Fibroblast of skin of right biceps (primary cell): ENCODE data around the gene PNMA3.
A peak's percentile ranks its signal among the peaks of the same experiment; 100 is the strongest.
"Not testable (repeated sequence)": the region's sequence is repeated elsewhere in the genome, so short reads cannot be mapped to it uniquely, and the experiment has no call there.

ENCODE experiments used
- DNase-seq: peaks from one replicate; pipeline ENCODE4 v3.0.0-alpha.2; 2013

The PNMA3 gene, protein sequence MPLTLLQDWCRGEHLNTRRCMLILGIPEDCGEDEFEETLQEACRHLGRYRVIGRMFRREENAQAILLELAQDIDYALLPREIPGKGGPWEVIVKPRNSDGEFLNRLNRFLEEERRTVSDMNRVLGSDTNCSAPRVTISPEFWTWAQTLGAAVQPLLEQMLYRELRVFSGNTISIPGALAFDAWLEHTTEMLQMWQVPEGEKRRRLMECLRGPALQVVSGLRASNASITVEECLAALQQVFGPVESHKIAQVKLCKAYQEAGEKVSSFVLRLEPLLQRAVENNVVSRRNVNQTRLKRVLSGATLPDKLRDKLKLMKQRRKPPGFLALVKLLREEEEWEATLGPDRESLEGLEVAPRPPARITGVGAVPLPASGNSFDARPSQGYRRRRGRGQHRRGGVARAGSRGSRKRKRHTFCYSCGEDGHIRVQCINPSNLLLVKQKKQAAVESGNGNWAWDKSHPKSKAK

DNA sequence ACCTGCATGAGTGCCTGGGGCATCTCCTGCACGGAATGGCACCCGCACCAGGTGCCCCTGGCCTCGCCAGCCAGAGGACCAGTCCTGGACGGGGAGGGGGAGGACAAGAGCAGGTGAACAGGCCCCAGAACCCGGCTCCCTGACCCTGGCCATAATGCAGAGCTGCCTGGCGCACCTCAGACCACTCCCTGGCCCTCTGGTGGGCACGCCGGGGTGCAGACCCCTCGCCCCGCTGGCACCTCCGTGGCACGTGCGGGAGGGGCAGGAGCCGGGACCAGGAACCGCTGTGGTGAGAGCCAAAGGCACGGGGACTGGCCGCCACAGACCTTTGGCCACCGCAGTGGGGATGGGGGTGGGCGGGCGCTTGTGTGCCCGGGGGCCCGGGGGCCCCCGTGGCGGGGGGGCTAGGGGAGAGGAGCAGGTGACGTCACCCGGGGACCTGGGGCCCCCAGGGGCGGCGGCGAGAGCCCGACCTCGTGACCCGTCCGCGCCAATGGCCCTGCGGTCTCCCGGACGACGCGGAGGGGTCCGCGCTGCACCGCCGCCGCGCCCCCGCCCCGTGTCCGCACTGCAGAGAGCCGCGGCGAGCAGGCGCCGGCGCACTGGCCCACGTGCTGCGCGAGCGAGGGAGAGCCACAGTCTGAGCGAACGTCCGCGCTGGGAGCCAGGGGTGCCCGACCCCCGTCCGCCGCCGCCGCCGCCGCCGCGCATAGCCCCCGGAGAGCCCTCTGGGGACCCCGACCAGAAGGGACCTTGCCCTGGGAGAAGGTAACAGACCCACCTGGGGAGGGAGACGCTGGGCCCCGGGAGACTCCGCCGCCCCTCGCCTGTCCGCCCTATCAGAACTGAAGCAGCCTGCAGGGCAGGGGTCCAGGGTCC, at the start of gene PNMA3:
Gene PNMA3 (plus strand): TSS at position 600 of the 879 bp plus-strand sequence. CDS start 586 bp downstream, outside the sequence.
- DNase-seq: no peak

DNA sequence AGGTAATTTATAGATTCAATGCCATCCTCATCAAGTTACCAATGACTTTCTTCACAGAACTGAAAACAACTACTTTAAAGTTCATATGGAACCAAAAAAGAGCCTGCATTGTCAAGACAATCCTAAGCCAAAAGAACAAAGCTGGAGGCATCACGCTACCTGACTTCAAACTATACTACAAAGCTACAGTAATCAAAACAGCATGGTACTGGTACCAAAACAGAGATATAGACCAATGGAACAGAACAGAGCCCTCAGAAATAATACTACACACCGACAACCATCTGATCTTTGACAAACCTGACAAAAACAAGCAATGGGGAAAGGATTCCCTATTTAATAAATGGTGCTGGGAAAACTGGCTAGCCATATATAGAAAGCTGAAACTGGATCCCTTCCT, 39.1 kb upstream of the PNMA3 start:
- DNase-seq: not testable (repeated sequence)

DNA sequence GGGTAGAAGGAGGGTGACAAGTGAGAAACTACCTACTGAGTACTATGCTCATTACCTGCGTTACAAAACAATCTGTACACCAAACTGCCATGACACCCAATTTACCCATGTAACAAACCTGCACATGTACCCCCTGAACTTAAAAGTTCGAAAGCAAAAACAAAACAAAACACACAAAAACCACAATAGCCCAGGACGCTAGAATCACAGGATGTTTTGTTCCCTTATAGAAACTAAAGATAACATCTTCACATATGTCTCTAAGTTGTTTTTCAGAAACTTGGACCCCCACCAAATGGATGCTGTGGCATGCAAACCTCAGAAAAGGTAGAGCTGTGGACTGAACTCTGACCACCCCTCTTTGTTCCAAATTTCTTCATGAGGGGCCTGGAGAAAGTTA, 37.1 kb upstream of the PNMA3 start:
- DNase-seq: no peak

DNA sequence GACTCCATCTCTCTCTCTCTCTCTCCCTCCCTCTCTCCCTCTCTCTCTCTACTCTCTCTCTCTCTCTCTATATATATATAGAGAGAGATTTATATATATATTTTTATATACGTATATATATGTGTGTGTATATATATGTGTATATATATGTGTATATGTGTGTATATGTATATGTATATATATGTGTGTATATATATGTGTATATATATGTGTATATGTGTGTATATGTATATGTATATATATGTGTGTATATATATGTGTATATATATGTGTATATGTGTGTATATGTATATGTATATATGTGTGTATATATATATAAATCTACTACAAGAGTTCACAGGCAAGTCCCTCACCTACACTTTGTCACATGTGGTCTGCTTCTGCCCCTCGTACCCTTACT, 29.8 kb upstream of the PNMA3 start:
- DNase-seq: not testable (repeated sequence)

DNA sequence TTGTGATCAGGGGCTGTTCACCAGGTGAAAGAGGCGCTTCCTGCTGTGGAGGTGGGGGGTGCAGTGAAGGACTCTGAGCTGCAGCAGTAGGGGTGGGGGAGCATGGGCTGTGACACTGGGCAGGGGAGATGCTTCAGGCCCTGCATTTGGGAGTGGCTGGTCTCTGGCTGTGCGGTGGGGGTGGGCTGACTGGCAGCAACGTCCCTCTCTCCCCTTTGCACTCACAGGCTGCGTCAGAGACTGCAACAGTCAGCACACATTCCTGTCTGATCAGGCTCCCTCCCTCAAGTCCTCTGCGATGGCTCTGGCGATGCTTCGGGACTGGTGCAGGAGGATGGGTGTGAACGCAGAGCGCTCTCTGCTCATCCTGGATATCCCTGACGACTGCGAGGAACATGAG, 27.8 kb upstream of the PNMA3 start:
- DNase-seq: not testable (repeated sequence)

DNA sequence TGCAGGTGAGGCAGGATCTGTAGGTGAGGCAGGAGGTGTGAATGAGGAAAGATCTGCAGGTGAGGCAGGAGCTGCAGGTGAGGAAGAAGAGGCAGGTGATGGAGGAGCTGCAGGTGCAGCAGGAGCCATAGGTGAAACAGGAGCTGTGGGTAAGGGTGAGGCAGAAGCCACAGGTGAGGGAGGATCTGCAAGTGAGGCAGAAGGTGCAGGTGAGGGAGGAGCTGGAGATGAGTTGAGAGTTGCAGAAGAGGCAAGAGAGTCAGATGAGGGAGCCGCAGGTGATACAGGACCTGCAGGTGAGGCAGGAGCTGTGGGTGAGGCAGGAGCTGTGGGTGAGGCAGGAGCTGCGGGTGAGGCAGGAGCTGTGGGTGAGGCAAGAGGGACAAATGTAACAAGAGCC, 27.1 kb upstream of the PNMA3 start:
- DNase-seq: no peak

DNA sequence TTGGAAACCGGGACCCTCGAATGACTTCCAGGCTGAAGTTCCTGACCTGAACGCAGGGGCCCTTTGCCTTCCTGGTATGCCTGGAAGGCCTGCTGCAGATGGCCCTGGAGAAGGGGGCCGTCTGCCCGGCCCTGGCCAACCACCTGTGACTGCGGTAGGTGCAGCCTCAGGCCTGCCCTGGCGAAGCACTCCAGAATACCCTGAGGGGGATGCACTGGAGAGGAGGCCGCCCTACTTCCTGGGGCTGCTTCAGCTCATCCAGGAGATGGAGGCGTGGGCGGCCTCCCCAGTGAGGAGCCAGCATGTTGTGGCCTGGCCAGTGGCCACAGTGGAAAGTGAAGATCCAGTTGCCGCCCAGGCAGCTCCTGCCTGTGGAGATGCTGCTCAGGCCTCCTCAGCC, 26.4 kb upstream of the PNMA3 start:
- no peak for DNase-seq

DNA sequence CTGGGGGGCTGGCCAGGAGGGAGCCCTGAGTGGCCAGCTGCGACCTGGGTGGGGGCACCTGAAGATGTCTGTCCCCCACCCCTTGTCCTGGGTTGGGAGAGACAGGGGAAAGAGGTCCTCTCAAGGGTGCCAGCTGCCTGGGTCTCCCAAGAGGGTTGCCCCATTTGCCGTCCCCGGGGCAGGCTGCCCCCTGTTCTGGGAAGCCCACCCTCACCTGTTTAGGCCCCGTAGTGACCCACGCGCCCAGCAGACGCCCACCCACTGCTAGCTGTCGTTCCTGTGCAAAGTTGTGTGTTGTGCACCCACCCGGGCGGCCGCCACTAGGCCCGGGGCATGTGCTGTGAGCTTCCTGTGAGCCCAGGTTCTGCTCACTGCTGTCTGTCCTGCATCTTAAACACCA, 25.5 kb upstream of the PNMA3 start:
- DNase-seq: no peak

DNA sequence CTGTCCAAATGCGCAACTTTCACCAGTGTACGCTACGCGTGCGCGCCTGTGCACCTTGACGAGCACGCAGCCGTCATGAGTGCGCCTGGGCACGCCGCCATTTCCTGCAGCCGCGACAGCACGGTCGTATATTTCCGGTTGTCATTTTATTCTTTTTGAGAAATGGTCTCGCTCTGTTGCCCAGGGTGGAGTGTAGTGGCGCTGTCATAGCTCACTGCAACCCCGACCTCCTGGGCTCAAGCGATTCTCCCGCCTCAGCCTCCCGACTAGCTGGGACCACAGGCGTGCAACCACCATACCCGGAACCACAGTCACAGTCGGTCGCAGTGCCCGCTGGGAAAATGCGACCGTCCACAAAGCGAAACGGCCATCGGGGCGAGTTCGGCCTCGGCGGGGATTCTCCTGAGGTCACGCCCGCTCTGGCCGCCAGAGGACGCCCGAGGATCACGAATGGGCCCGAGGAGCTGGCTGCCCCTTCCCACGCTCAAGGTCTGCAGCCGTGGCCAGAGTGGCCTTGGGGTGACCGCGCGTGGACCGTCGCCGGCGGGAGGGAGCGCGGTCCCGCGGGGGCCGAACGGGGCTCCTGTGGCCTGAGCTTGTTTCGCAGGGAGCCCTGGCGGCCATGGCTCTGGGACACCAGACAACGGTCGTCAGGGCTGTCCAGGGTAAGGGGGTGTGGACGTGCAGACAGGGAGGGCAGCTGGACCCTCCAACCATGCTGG, 23.7 kb upstream of the PNMA3 start:
- peak; percentile 59 for DNase-seq

DNA sequence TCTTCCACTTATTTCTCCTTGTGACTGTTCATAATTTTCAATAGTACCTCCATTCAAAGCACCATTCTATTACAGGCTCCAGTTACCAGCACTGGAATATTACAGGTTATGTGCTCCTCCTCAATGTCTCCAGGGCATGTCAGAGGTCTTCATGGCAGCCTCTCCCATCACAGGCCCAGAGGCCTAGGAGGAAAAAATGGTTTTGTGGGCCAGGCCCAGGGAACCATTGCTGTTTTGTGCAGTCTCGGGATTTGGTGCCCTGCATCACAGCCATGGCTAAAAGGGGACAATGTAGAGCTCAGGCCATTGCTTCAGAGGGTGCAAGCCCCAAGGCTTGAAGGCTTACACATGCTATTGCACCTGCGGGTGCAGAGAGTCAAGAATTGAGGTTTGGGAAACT, 7.2 kb upstream of the PNMA3 start:
- DNase-seq: no peak

DNA sequence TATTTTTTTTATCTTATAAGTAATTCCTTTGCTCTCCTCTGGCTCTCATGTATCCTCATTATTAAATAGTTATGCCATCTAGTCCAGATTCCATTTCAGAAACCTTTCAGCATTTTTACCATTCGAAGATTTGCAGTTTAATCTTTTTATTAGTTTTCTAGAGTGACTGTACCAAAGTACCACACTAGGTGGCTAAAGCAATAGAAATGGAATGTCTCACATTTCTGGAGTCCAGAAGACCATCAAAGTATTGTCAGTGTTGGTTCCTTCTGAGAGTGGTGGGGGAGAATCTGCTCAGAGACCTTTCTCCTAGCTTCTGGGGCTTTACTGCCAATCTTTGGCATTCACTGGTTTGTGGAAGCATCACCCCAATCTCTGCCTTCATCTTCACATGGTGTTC, 3.7 kb upstream of the PNMA3 start:
- no peak for DNase-seq

DNA sequence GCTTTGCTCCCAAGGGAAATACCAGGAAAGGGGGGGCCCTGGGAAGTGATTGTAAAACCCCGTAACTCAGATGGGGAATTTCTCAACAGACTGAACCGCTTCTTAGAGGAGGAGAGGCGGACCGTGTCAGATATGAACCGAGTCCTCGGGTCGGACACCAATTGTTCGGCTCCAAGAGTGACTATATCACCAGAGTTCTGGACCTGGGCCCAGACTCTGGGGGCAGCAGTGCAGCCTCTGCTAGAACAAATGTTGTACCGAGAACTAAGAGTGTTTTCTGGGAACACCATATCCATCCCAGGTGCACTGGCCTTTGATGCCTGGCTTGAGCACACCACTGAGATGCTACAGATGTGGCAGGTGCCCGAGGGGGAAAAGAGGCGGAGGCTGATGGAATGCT, 1.0 kb downstream of the PNMA3 start:
- DNase-seq: no peak

DNA sequence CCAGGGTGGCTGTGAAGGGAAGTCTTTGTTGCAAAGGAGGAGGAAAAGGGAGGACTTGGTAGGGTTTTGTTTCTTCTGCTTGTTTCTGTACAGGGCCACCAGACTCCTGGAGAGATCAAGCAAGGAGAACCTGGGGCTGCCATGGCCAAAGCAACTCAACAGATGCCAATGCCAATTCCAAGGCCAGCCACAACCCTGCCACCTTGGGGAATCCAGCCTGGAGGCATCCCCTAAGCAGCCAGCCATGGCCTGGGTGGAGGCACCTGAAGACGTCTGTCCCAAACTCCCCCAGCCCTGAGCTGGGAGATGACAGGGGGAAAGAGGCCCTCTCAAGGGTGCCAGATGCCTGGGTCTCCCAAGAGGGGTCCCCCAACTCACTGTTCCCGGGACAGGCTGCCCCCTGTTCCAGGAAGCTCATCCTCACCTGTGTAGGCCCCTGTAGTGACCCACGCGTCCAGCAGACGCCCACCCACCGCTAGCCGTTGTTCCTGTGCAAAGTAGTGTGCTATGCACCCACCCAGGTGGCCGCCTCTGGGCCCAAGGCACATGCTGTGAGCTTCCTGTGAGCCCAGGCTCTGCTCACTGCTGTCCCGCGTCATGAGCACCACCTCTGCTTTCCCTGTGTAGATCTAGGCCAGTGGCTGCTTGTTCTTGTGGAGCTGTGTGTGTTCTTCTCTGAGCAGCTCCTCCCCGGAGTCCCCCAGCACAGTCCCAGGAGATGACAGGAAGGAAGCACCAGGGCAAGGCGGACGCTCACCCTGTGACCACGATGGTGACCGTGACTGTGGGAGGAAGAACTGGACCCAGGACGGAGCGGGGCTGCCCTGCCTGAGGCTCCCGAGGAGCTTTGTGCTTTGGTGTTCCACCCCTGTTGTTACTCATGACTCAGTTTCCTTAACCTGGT, 3.2 kb downstream of the PNMA3 start:
- no peak for DNase-seq

DNA sequence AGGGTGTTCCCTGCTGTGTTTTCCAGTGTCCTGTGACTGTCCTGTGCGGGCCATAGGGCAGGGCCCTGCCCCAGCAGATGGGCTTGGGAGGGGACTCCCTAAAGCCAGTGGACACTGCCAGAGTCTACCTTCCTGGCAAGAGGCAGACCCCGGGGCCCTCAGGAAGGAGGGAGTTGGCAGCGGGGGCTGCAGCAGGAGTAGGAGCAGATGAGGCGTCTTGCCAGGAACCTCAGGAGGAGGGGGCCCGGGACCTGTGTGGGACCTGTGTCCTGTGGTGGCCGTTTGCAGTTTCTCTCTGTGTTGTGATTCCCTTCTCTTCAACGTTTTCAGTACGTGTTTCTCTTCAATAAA, 3.8 kb downstream of the PNMA3 start:
- no peak for DNase-seq

DNA sequence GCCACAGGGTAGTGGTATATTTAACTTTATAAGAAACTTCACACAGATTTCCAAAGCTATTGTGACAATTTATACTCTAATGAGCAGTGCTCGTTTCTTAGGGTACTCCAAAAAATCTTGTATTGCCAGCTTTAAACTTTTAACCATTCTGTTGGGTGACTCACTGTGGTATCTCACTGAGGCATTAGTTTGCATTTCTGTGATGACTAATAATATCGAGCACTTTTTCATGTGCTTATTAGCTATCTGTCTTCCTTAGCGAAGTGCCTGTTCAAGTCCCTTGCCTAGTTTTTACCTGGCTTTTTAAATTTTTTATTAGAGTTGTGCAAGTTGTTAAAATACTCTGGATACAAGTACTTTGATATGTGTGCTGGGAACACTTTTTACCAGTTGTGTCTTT, 5.5 kb downstream of the PNMA3 start:
- DNase-seq: peak; percentile 61

DNA sequence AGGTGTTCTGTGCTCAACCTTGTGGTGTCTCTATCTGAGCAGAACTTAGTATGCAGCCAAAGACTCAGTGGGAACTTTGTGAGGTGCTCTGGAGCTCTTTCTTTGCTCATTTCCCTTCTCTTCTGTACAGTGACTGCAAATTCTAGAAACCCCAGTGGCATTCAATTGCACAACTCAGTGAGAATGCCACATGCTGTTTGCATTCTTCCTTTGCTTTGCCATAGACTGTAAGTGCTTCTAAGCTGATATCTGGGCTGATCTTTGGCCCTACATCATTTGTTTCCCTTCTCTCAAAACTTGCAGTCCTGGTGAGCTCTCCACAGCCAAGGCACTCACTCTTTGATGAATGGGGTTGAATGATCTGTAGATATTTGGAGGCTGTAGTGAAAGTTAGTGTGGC, 7.0 kb downstream of the PNMA3 start:
- peak; percentile 7 for DNase-seq

DNA sequence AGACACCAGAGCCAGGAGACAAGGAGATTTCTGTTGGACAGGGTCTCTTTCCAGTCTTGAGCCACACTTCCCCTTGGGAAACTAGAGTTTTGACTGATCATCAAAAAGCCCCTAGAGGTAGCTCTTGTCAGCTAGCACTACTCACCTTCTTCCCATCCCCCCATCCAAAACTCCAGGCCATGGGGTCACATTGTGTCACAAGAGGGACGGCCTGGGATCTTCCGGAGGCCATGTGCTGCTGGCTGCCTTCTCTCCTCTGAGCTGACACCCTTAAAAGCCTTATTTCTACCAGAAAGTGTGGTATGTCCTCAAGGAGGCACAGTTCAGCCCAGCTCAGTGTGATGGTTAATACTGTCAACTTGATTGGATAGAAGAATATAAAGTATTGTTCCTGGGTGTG, 7.8 kb downstream of the PNMA3 start:
- no peak for DNase-seq

DNA sequence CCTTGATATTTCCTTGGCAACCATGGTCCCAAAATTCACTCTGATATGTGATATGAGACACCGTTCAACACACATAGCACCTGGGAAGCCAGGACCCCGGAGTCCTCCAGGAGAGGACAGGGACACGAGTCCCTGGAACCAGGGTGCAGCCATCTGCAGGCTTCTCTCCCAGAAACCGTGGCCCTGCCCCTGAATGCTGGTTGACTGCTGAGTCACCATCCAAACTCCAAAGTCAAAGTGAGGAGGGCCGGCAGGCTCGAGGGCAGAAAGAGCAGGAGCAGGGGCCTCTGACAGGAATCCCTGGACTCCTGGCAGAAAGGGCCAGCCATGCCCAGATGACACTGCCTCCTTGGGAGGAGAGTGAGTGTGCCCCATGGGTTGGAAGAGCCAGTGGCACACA, 9.1 kb downstream of the PNMA3 start:
- DNase-seq: no peak

DNA sequence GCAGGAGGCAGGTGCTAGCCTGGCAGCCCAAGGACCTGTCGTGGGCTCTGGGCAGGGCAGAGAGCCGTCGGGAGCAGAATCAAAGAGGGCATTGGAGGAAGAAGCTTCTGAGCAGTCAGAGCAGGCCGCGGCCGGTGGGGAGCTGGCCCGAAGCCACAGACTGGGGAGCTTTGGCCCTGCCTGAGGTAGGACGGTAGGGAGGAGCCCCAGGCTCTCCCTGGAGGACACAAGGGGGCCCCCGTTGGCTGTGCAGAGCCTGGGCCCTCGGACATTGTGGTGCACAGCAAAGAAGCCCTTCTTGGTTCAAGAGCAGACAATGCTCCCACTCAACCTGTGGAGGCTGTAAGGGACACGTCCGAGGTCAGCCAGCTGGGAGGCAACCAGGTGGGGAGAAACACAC, 10.1 kb downstream of the PNMA3 start:
- not testable (repeated sequence) for DNase-seq

DNA sequence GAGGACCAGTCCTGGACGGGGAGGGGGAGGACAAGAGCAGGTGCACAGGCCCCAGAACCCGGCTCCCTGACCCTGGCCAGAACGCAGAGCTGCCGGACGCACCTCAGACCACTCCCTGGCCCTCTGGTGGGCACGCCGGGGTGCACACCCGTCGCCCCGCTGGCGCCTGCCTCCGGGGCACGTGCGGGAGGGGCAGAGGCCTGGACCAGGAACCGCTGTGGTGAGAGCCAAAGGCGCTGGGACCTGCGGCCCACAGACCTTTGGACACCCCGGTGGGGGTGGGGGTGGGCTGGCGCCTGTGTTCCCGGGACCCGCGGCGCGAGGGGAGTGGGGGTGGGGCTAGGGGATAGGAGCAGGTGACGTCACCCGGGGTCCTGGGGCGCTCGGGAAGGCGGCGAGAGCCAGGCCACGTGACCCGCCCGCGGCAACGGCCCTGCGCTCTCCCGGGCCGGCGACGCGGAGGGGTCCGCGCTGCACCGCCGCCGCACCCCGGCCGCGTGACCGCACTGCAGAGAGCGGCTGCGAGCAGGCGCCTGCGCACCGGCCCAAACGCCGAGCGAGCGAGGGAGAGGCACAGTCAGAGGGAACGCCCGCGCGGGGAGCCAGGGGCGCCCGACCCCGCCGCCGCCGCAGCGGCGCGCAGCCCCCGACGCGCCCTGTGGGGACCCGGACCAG, 15.8 kb downstream of the PNMA3 start, which contains the start of gene PNMA6A:
Gene PNMA6A (plus strand): TSS at position 546 of the 675 bp plus-strand sequence. CDS start 609 bp downstream, outside the sequence.
- not testable (repeated sequence) for DNase-seq

DNA sequence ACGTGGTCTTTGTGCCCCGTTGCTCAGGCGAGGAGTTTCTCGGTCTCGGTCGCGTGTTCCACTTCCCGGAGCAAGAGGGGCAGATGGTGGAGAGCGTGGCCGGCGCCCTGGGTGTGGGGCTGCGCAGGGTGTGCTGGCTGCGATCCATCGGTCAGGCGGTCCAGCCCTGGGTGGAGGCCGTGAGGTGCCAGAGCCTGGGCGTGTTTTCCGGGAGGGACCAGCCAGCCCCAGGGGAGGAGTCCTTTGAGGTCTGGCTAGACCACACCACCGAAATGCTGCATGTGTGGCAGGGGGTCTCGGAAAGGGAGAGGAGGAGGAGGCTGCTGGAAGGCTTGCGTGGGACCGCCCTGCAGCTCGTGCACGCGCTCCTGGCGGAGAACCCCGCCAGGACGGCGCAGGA, 17.1 kb downstream of the PNMA3 start:
- not testable (repeated sequence) for DNase-seq
